GM20000 (cell line): ENCODE measurements around the gene IRAK1.
"Not testable (repeated sequence)": the region's sequence is repeated elsewhere in the genome, so short reads cannot be mapped to it uniquely, and the experiment has no call there.

ENCODE experiments used
- DNase-seq: peaks from one replicate; pipeline ENCODE4 v3.0.0; 2012; ENCODE audit warnings: low spot score
- TF ChIP-seq, protein P1 (sequence below): IDR thresholded peaks from 2 replicates; pipeline ENCODE4 v1.5.1; 2012; ENCODE audit warnings: mild to moderate bottlenecking, control low read depth; ENCODE audit errors: extremely low read depth, missing control alignments

The IRAK1 gene

DNA sequence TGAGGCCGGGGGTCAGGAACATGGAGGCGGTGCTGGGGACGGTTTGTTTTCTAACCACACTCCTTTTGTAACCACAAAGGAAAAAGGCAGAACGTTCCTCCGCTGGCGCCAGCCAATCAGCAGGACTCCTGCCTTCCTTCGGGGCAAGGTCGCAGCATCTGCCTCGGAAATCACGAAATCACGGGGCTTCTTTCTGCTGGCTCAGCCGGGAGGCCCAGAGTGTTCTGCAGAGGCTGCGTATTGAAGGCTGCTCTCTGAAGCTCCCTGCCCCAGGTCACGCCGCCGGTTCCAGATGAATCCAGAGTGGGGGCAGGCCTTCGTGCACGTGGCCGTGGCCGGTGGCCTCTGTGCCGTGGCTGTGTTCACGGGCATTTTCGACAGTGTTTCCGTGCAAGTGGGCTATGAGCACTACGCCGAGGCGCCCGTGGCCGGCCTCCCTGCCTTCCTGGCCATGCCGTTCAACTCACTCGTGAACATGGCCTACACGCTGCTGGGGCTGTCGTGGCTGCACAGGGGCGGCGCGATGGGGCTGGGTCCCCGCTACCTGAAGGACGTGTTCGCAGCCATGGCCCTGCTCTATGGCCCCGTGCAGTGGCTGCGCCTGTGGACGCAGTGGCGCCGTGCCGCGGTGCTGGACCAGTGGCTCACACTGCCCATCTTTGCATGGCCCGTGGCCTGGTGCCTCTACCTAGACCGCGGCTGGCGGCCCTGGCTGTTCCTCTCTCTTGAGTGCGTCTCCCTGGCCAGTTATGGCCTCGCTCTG lies 37.8 kb downstream of the IRAK1 start:
- DNase-seq, result no peak
- TF ChIP-seq, protein P1, sequence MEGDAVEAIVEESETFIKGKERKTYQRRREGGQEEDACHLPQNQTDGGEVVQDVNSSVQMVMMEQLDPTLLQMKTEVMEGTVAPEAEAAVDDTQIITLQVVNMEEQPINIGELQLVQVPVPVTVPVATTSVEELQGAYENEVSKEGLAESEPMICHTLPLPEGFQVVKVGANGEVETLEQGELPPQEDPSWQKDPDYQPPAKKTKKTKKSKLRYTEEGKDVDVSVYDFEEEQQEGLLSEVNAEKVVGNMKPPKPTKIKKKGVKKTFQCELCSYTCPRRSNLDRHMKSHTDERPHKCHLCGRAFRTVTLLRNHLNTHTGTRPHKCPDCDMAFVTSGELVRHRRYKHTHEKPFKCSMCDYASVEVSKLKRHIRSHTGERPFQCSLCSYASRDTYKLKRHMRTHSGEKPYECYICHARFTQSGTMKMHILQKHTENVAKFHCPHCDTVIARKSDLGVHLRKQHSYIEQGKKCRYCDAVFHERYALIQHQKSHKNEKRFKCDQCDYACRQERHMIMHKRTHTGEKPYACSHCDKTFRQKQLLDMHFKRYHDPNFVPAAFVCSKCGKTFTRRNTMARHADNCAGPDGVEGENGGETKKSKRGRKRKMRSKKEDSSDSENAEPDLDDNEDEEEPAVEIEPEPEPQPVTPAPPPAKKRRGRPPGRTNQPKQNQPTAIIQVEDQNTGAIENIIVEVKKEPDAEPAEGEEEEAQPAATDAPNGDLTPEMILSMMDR, result no peak

DNA sequence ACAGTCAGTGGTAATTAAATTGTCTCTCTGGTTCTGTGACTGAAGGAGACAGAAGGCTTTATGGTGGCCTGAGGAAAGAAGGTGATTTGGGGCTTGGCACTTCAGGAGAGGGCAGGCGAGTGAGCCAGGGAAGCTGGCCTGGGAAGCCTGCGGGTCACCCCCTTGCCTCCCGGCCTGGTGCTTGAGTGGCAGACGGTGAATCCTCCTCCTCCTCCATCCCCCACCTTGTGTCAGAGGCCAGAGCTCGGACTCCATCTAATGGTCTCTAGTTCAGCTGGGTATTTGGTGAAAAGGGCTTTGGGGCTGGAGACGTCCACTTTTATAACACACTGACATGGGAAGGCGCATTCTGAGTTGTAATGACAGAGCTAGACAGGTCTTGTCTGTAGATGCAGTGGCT lies 38.5 kb downstream of the IRAK1 start:
- no peak for DNase-seq
- TF ChIP-seq, protein P1, result no peak

DNA sequence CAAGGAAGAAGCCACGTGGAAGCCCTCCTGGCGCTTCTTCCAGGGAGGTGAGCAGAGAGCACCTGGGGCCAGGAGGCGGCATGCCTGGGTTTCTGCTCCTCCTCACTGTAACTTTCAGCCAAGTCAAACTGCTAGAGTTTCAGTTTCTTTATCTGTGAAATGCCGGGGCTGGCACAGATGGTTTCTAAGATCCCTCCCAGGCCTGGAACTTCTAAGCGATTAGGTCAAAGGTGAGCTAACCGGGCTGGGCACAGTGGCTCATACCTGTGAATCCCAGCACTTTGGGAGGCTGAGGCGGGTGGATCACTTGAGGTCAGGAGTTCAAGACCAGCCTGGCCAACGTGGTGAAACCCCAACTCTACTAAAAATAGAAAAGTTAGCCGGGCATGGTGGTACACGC lies 39.3 kb downstream of the IRAK1 start:
- DNase-seq, result not testable (repeated sequence)

DNA sequence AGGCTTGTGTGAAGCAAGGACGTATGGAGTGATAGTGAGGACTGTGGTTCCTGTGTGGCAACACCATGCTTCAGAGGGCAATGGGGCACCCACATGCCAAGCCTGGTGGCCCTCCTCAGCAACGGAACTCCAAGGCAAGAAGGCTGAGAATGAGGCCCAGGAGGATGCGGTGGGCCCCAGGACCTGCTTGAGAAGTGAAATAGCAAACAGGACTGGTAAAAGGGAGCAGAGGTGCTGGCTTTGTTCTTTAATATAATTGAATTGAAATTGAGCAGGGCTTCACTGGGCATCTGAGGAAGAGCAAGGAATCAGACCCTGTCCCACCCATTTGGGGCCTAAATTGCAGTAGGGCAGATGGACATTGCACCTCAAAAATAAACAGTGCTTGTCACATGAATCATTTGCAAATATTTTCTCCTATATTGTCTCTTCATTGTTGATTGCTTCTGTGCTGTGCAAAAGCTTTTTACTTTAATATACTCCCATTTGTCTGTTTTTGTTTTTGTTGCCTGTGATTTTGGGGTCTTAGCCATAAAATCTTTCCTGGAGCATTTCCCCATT lies 44.9 kb downstream of the IRAK1 start:
- TF ChIP-seq, protein P1, result no peak
- no peak for DNase-seq

- no peak for DNase-seq
- TF ChIP-seq, protein P1, result no peak
Measured at GRCh38 chrX:153974003-153974725, 45.5 kb downstream of the IRAK1 start.

DNA sequence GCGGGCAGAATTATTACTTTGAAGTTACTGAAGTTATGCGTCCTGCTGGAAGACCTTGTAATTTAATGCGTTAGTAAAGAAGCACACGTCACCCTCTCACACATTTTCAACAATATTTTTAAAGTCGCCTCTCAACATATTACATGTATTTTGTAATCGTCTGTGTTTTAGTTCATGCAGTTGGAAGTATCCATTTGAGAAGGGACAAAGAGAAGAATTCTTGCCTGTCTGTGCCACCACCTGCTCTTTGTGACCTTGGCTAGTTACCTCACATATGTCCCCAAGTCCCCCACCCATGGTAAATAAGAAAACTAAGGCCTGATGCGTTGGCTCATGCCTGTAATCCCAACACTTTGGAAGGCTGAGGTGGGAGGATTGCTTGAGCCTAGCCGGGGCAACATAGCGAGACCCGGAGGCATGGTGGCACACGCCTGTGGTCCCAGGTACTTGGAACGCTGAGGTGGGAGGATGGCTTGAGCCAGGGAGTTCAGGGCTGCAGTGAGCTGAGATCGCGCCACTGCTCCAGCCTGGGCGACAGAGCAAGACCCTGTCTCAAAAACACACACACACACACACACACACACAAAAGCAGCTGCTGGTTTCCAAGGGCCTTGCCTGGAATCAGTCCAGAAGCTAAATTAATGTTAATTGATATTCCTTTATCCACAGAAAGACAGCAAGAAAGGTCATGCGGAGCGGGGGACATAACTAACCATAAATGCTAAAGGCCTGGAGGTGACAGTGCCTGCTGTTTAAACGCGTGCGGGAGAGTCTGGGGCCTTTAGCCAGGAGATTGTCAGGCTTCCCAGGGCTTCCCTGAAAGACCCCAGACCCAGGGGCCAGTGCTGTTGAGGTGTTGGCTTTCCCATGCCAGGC lies 46.3 kb downstream of the IRAK1 start:
- no peak for DNase-seq
- TF ChIP-seq, protein P1, result no peak

- peak; percentile 93 for DNase-seq
- TF ChIP-seq, protein P1, result no peak
Measured at GRCh38 chrX:153972368-153973126, 47.2 kb downstream of the IRAK1 start, which contains the start of gene TMEM187. Gene TMEM187, plus strand, starts transcription at chrX:153972754. Its CDS starts 9,309 bp downstream, at chrX:153982063.
